ENCODE measurements around the gene VPS35.

The VPS35 gene

GRCh38 chr16:46688654-46689364 lies at the start of gene VPS35:
Gene VPS35, minus strand, starts transcription at chr16:46689178. Its CDS starts 45 bp downstream, at chr16:46689133.
- peak; percentile 95 for DNase-seq

GRCh38 chr16:46737621-46738214 lies 48.7 kb upstream of the VPS35 start:
- no peak for DNase-seq

GRCh38 chr16:46736695-46737094 lies 47.7 kb upstream of the VPS35 start:
- no peak for DNase-seq

GRCh38 chr16:46733319-46733830 lies 44.4 kb upstream of the VPS35 start:
- DNase-seq = no peak

- DNase-seq = no peak
These were observed 43.6 kb upstream of the VPS35 start for GRCh38 chr16:46732561-46732960.

- no peak for DNase-seq
These were observed 42.9 kb upstream of the VPS35 start for GRCh38 chr16:46731691-46732555.

GRCh38 chr16:46730801-46731690 lies 42.1 kb upstream of the VPS35 start:
- DNase-seq = no peak

- no peak for DNase-seq
These were observed 41.1 kb upstream of the VPS35 start for GRCh38 chr16:46730126-46730525.

GRCh38 chr16:46729326-46729995 lies 40.5 kb upstream of the VPS35 start:
- no peak for DNase-seq

- no peak for DNase-seq
These were observed 39.8 kb upstream of the VPS35 start for GRCh38 chr16:46728806-46729205.

- DNase-seq = no peak
These were observed 38.7 kb upstream of the VPS35 start for GRCh38 chr16:46727630-46728029.

- no peak for DNase-seq
These were observed 38.2 kb upstream of the VPS35 start for GRCh38 chr16:46727184-46727583.

GRCh38 chr16:46721885-46722284 lies 32.9 kb upstream of the VPS35 start:
- no peak for DNase-seq

GRCh38 chr16:46720619-46721018 lies 31.6 kb upstream of the VPS35 start:
- no peak for DNase-seq

- no peak for DNase-seq
These were observed 30.6 kb upstream of the VPS35 start for GRCh38 chr16:46719528-46719927.

- no peak for DNase-seq
These were observed 29.2 kb upstream of the VPS35 start for GRCh38 chr16:46718214-46718613.

GRCh38 chr16:46717692-46718091 lies 28.7 kb upstream of the VPS35 start:
- DNase-seq = no peak

- DNase-seq = no peak
These were observed 26.9 kb upstream of the VPS35 start for GRCh38 chr16:46715769-46716305.

- no peak for DNase-seq
These were observed 26.0 kb upstream of the VPS35 start for GRCh38 chr16:46714797-46715591.

- DNase-seq = no peak
These were observed 24.7 kb upstream of the VPS35 start for GRCh38 chr16:46713634-46714033.

GRCh38 chr16:46712911-46713310 lies 23.9 kb upstream of the VPS35 start:
- DNase-seq = no peak
